Caco-2 (cell line): ENCODE measurements around the gene ZXDC. TPM values are rescaled to one million over a fixed set of nuclear protein-coding genes. Genes with fewer than 3 reads are reported as not detected.

Experiments
- BruUV-seq: library from RNA; stranded (reverse); fragments of 400-500 nt; replicated peaks from 2 replicates; lab custom pipeline; 2021; lab: Mats Ljungman, UMichigan
- CTCF ChIA-PET: fragments of 300-600 bp; sonication (Branson Sonifier 250); formaldehyde crosslinking; loops from one replicate; lab custom pipeline; 2022; ENCODE audit warnings: antibody characterized with exemption; lab: Charles Lee
- POLR2A ChIA-PET: fragments of 300-600 bp; sonication (Branson Sonifier 250); formaldehyde crosslinking; loops from one replicate; lab custom pipeline; 2022; ENCODE audit warnings: antibody characterized with exemption; lab: Charles Lee
- DNase-seq, 2 experiments: peaks; one replicate each; pipeline versions ENCODE4 v3.0.0 to v3.0.0-alpha.2; 2020 to 2022
- H3K27me3 ChIP-seq: replicated peaks from 2 replicates; pipeline ENCODE4 v1.6.0; 2011; ENCODE audit warnings: low read length; ENCODE audit not compliant: control insufficient read depth, insufficient read depth
- H3K36me3 ChIP-seq: 2 replicates; pipeline ENCODE4 v1.5.1; 2011; ENCODE audit warnings: low read length; ENCODE audit not compliant: control insufficient read depth, insufficient read depth
- H3K4me1 ChIP-seq: fragments of 250-450 bp; sonication (Bioruptor Pico); 2 replicates; pipeline ENCODE4 v1.5.1; 2020; ENCODE audit warnings: mild to moderate bottlenecking
- H3K4me3 ChIP-seq: 2 replicates; pipeline ENCODE4 v1.5.1; 2011; ENCODE audit warnings: low read depth, mild to moderate bottlenecking, control low read depth, low read length
- H3K9me3 ChIP-seq: fragments of 250-450 bp; sonication (Bioruptor Pico); 2 replicates; pipeline ENCODE4 v1.5.1; 2020; ENCODE audit warnings: mild to moderate bottlenecking, moderate library complexity
- H3K27ac Mint-ChIP-seq: one replicate; pipeline ENCODE4 v1.8.0; 2022; ENCODE audit warnings: mixed read lengths; ENCODE audit not compliant: unreplicated experiment
- H3K27me3 Mint-ChIP-seq: one replicate; pipeline ENCODE4 v1.8.0; 2022; ENCODE audit warnings: mixed read lengths; ENCODE audit not compliant: insufficient read depth, unreplicated experiment
- H3K36me3 Mint-ChIP-seq: one replicate; pipeline ENCODE4 v1.8.0; 2022; ENCODE audit warnings: mild to moderate bottlenecking, mixed read lengths; ENCODE audit not compliant: insufficient read depth, unreplicated experiment
- H3K4me1 Mint-ChIP-seq: one replicate; pipeline ENCODE4 v1.8.0; 2022; ENCODE audit warnings: low read depth, mixed read lengths; ENCODE audit not compliant: unreplicated experiment
- H3K4me3 Mint-ChIP-seq: one replicate; pipeline ENCODE4 v1.8.0; 2022; ENCODE audit warnings: mild to moderate bottlenecking, moderate library complexity, mixed read lengths; ENCODE audit not compliant: unreplicated experiment
- H3K9me3 Mint-ChIP-seq: one replicate; pipeline ENCODE4 v1.8.0; 2022; ENCODE audit warnings: mixed read lengths; ENCODE audit not compliant: unreplicated experiment
- CTCF ChIP-seq, 2 experiments: fragments of 200-600 bp in 1 of 2; IDR thresholded peaks; 1 replicate in 1 of 2; 2 replicates in 1 of 2; pipeline versions ENCODE4 v1.5.1 to v1.8.0; 2011 to 2022; ENCODE audit warnings: antibody characterized with exemption in 1 of 2, control low read depth in 1 of 2, inconsistent platforms in 1 of 2, low read depth in 1 of 2, low read length in 1 of 2, mild to moderate bottlenecking in 1 of 2, moderate library complexity in 1 of 2; ENCODE audit not compliant: insufficient read depth in 1 of 2, severe bottlenecking in 1 of 2, unreplicated experiment in 1 of 2
- intact Hi-C: fragments of 100-400 bp; cut with micrococcal nuclease; formaldehyde crosslinking; loops from one replicate; pipeline ENCODE4 v1.10.0; 2022; ENCODE audit not compliant: unreplicated experiment
- total RNA-seq: library from RNA; stranded (reverse); gene quantifications from 2 replicates; pipeline ENCODE4 v1.2.3, GENCODE V29; 2022

ZXDC gene
- total RNA-seq, 1 experiment from 2014 or later, result 28.7 TPM

- H3K9me3 Mint-ChIP-seq, result no peaks in the 10 kb centered on the region
- H3K36me3 Mint-ChIP-seq, result no peaks in the 10 kb centered on the region
- no peak for TF ChIP-seq CTCF (IDR thresholded peaks at IDR 0.05; ENCODE audit: insufficient read depth in 1 of 2, low read depth in 1 of 2, low read length in 1 of 2, severe bottlenecking in 1 of 2, unreplicated experiment in 1 of 2)
- H3K27me3 ChIP-seq, result no peaks in the 10 kb centered on the region; the same call in 1 of the 2 replicates
- POLR2A ChIA-PET, result no interaction called here
- peaks cover 6% of the 10 kb centered on the region for H3K4me1 Mint-ChIP-seq
- no peak for DNase-seq
- CTCF ChIA-PET, result interaction anchor here (1.3 to 1.4 kb wide), 3 partner anchors 32 to 256 kb away, joined by 3 to 10 read pairs (median 3); partner anchors contain the start of gene KLF15
- no TSS peak for BruUV-seq
- H3K4me1 ChIP-seq, result no peaks in the 10 kb centered on the region
- intact Hi-C loops, result loop anchor here (1.0 to 10.0 kb wide), 5 partner anchors 32 to 465 kb away; partner anchors contain the start of gene KLF15
- peak overlapping the region; percentile 34; the same call in 1 of the 2 replicates for H3K4me3 ChIP-seq
- H3K27me3 Mint-ChIP-seq, result peaks cover 9% of the 10 kb centered on the region
- peak overlapping the region; percentile 84 for H3K4me3 Mint-ChIP-seq
- no peaks in the 10 kb centered on the region for H3K9me3 ChIP-seq
- H3K27ac Mint-ChIP-seq, result peak overlapping the region; percentile 90
- H3K36me3 ChIP-seq, result no peaks in the 10 kb centered on the region
These were observed 85.9 kb downstream of the ZXDC start for GRCh38 chr3:126389794-126390146.

- TF ChIP-seq CTCF (IDR thresholded peaks at IDR 0.05; ENCODE audit: insufficient read depth in 1 of 2, low read depth in 1 of 2, low read length in 1 of 2, severe bottlenecking in 1 of 2, unreplicated experiment in 1 of 2), result peak; percentile 92 to 93
- Histone ChIP-seq H3K36me3 (no peaks in the 10 kb centered on the region), H3K4me1 (no peaks in the 10 kb centered on the region), H3K27me3 (no peaks in the 10 kb centered on the region), H3K9me3 (no peaks in the 10 kb centered on the region), H3K4me3 (peak overlapping the region; percentile 40)
- intact Hi-C loops, result loop anchor here (1.0 to 10.0 kb wide), 5 partner anchors 32 to 464 kb away; partner anchors contain the start of gene KLF15
- Mint-ChIP-seq H3K27ac (peak overlapping the region; percentile 90), H3K4me1 (peaks cover 6% of the 10 kb centered on the region), H3K4me3 (peak overlapping the region; percentile 84), H3K27me3 (peaks cover 9% of the 10 kb centered on the region), H3K36me3 (no peaks in the 10 kb centered on the region), H3K9me3 (no peaks in the 10 kb centered on the region)
- POLR2A ChIA-PET, result interaction anchor here (0.6 kb wide), 2 partner anchors 56 to 1487 kb away, joined by 7 to 16 read pairs; no protein-coding TSS in a partner anchor
- DNase-seq, result peak; percentile 91 to 93
- no TSS peak for BruUV-seq
- CTCF ChIA-PET, result interaction anchor here (0.6 to 1.4 kb wide), 14 partner anchors 16 to 1162 kb away, joined by 3 to 11 read pairs (median 3); partner anchors contain the start of gene KLF15
These were observed 86.4 kb downstream of the ZXDC start for GRCh38 chr3:126389112-126389793.

Other genes with a start within 250 kb of the ZXDC start
- 2.7 and 3.9 TPM in 2 replicates for gene KLF15, start 118.5 kb downstream of the ZXDC start, total RNA-seq
- gene CFAP100, start 81.0 kb downstream of the ZXDC start, total RNA-seq, result not detected in 2 replicates
- not detected in 2 replicates for gene UROC1, start 41.9 kb upstream of the ZXDC start, total RNA-seq
- 17.0 and 25.3 TPM in 2 replicates for gene CHST13, start 48.3 kb upstream of the ZXDC start, total RNA-seq
- not detected in 2 replicates for gene C3orf22, start 83.0 kb upstream of the ZXDC start, total RNA-seq
- 11.1 and 11.4 TPM in 2 replicates for gene TXNRD3, start 179.2 kb upstream of the ZXDC start, total RNA-seq
- 47.9 and 49.5 TPM in 2 replicates for gene CHCHD6, start 228.3 kb upstream of the ZXDC start, total RNA-seq